SU-DHL-6 (cell line): ENCODE data around the gene FOXD3.

Experiments
- H2AFZ ChIP-seq: fragments of 200-600 bp; sonication (generic); 2 replicates; pipeline ENCODE4 v1.6.1; 2014; ENCODE audit warnings: low read depth, mild to moderate bottlenecking, moderate library complexity, mixed read lengths, antibody characterized with exemption, low read length; ENCODE audit not compliant: severe bottlenecking
- H3F3A ChIP-seq: fragments of 200-600 bp; shearing (Covaris generic); 2 replicates; pipeline ENCODE4 v1.6.0; 2016; ENCODE audit warnings: antibody characterized with exemption, mild to moderate bottlenecking; ENCODE audit not compliant: insufficient read depth
- H3K27ac ChIP-seq: fragments of 200-600 bp; sonication (generic); 2 replicates; pipeline ENCODE4 v1.5.1; 2016; ENCODE audit warnings: low read depth, mild to moderate bottlenecking, low read length, moderate library complexity, mixed read lengths
- H3K27me3 ChIP-seq: fragments of 200-600 bp; sonication (generic), shearing (Covaris generic); 2 replicates; pipeline ENCODE4 v1.6.0; 2014; ENCODE audit warnings: mild to moderate bottlenecking, low read length
- H3K36me3 ChIP-seq: fragments of 200-600 bp; sonication (generic); 2 replicates; pipeline ENCODE4 v1.6.1; 2014; ENCODE audit warnings: mild to moderate bottlenecking, low read length, mixed read lengths
- H3K4me2 ChIP-seq: fragments of 300-600, 200-600 bp; shearing (Covaris generic), sonication (generic); 2 replicates; pipeline ENCODE4 v1.6.0; 2014; ENCODE audit warnings: low read length, low read depth, mild to moderate bottlenecking; ENCODE audit not compliant: poor library complexity, severe bottlenecking
- H3K4me3 ChIP-seq: fragments of 200-600 bp; sonication (generic); 2 replicates; pipeline ENCODE4 v1.5.1; 2014; ENCODE audit warnings: antibody characterized with exemption, low read length, mild to moderate bottlenecking, mixed read lengths; ENCODE audit not compliant: insufficient read depth, poor library complexity, severe bottlenecking
- H3K79me2 ChIP-seq: fragments of 200-600 bp; sonication (generic); 2 replicates; pipeline ENCODE4 v1.6.1; 2014; ENCODE audit warnings: mild to moderate bottlenecking, low read length, moderate library complexity; ENCODE audit not compliant: insufficient read depth
- H3K9ac ChIP-seq: fragments of 200-600 bp; sonication (generic); 2 replicates; pipeline ENCODE4 v1.7.0; 2014; ENCODE audit warnings: mild to moderate bottlenecking, low read length
- H3K9me2 ChIP-seq: fragments of 200-600 bp; sonication (generic); replicated peaks from 2 replicates; pipeline ENCODE4 v1.6.1; 2014; ENCODE audit warnings: low read length; ENCODE audit not compliant: insufficient read depth
- H3K9me3 ChIP-seq: fragments of 200-600 bp; sonication (generic); 2 replicates; pipeline ENCODE4 v1.6.1; 2014; ENCODE audit warnings: low read length, mixed read lengths; ENCODE audit not compliant: insufficient read depth
- H4K20me1 ChIP-seq: fragments of 200-600 bp; sonication (generic); 2 replicates; pipeline ENCODE4 v1.6.1; 2014; ENCODE audit warnings: low read depth, mild to moderate bottlenecking, antibody characterized with exemption, low read length, moderate library complexity, mixed read lengths
- EZH2phosphoT487 ChIP-seq: fragments of 200-600 bp; sonication (generic), shearing (Covaris generic); conservative IDR thresholded peaks from 2 replicates; pipeline ENCODE4 v1.6.1; 2018; ENCODE audit warnings: mild to moderate bottlenecking, antibody characterized with exemption, low read length, moderate library complexity, mixed read lengths
- TF ChIP-seq, protein P1 (sequence below): fragments of 200-600 bp; sonication (generic); IDR thresholded peaks from one replicate; pipeline ENCODE4 v1.5.1; 2017; ENCODE audit warnings: antibody characterized with exemption, mild to moderate bottlenecking, low read length, moderate library complexity; ENCODE audit not compliant: insufficient read depth, poor library complexity, severe bottlenecking

FOXD3 gene

DNA sequence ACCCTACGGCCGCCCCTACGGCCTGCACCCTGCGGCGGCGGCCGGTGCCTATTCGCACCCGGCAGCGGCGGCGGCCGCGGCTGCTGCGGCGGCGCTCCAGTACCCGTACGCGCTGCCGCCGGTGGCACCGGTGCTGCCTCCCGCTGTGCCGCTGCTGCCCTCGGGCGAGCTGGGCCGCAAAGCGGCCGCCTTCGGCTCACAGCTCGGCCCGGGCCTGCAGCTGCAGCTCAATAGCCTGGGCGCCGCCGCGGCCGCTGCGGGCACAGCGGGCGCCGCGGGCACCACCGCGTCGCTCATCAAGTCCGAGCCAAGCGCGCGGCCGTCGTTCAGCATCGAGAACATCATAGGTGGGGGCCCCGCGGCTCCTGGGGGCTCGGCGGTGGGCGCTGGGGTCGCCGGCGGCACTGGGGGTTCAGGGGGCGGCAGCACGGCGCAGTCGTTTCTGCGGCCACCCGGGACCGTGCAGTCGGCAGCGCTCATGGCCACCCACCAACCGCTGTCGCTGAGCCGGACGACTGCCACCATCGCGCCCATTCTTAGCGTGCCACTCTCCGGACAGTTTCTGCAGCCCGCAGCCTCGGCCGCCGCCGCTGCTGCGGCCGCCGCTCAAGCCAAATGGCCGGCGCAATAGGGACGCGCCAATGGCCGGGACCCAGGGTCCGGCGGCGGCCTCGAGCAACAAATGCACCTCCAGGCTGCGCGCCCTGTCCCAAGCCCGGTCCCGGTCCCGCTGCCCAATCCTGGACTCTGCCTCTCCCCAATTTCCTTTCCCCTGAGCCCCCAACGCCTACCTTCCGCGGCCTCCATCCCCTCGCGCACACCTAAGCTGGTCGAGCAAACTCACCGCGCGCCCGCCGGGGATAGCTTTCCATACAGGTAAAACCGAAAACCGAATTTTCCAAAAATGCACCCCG, 1.8 kb downstream of the FOXD3 start:
- no peak overlapping the region for H3K9ac ChIP-seq

DNA sequence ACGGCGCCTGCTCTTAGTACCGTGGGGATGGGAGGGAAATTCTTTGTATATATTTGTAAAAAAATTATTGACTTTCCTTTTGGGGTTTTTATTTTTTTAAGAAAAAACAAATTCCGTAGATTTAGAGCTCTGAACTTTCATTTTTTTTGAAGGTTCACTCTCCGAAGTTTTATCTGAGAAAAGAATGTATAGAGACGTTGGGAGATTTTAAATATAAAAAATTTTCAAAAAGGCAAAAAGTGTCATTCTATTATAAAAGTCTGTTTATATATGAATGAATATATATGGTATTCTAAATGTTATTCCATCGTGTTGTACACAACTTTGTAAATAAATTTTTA, 2.4 kb downstream of the FOXD3 start:
- Histone ChIP-seq H4K20me1 (no peaks in the 10 kb centered on the region), H3K79me2 (no peaks in the 10 kb centered on the region), H3K4me2 (no peak overlapping the region), H3K4me3 (no peak overlapping the region), H3K9me2 (no peaks in the 10 kb centered on the region), H3K27ac (no peak overlapping the region), H3F3A (peaks cover 12% of the 10 kb centered on the region; the same call in 1 of the 2 replicates), H2AFZ (no peak overlapping the region), H3K9me3 (no peaks in the 10 kb centered on the region), H3K27me3 (no peaks in the 10 kb centered on the region), H3K36me3 (no peaks in the 10 kb centered on the region), H3K9ac (no peak overlapping the region)
- TF ChIP-seq EZH2phosphoT487: no peak
- TF ChIP-seq, protein P1, sequence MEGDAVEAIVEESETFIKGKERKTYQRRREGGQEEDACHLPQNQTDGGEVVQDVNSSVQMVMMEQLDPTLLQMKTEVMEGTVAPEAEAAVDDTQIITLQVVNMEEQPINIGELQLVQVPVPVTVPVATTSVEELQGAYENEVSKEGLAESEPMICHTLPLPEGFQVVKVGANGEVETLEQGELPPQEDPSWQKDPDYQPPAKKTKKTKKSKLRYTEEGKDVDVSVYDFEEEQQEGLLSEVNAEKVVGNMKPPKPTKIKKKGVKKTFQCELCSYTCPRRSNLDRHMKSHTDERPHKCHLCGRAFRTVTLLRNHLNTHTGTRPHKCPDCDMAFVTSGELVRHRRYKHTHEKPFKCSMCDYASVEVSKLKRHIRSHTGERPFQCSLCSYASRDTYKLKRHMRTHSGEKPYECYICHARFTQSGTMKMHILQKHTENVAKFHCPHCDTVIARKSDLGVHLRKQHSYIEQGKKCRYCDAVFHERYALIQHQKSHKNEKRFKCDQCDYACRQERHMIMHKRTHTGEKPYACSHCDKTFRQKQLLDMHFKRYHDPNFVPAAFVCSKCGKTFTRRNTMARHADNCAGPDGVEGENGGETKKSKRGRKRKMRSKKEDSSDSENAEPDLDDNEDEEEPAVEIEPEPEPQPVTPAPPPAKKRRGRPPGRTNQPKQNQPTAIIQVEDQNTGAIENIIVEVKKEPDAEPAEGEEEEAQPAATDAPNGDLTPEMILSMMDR: no peak

More for the DNA sequence above, 1.8 kb downstream of the FOXD3 start:
- no peaks in the 10 kb centered on the region for H3K27me3 ChIP-seq
- H3K36me3 ChIP-seq: no peaks in the 10 kb centered on the region
- no peaks in the 10 kb centered on the region for H3K79me2 ChIP-seq
- H3K27ac ChIP-seq: no peak overlapping the region
- H3K9me2 ChIP-seq: no peaks in the 10 kb centered on the region
- TF ChIP-seq EZH2phosphoT487: no peak
- TF ChIP-seq, protein P1: no peak
- H3K4me2 ChIP-seq: no peak overlapping the region
- peaks cover 12% of the 10 kb centered on the region; the same call in 1 of the 2 replicates for H3F3A ChIP-seq
- H3K4me3 ChIP-seq: no peak overlapping the region
- no peaks in the 10 kb centered on the region for H4K20me1 ChIP-seq
- H2AFZ ChIP-seq: no peak overlapping the region
- H3K9me3 ChIP-seq: no peaks in the 10 kb centered on the region

DNA sequence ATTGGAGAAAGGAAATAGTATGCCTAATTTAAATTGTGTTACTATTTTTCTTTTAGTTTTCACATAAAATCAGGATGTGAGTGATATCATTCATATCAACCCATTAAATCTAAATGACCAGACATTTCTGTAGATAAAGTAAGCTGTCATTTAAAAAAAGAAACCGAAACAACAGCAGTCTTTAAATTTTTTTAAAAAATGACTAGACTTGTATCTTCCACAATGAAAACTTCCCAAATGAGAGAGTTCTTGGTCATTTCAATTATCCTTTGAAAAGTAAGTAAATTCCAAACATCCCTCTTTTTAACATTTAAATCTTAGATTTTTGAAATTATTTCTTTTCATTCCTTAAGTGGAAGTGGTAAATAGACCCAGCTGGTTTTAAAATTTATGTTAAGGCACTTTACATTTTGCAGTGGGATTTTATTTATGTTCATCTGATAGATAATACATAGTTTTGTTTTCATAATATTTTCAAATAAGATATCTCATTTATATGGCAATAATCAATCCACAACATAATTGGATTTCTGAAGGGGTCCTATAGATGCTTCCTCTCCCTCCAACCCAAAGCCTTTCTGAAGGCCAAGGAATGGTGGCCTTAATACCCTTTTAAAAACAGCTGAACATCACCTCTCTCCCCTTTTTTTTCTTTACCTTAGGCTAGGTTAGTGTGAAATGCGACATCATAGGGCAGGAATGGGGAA, 3.1 kb downstream of the FOXD3 start:
- Histone ChIP-seq H2AFZ (no peak overlapping the region), H3K27me3 (no peaks in the 10 kb centered on the region), H3F3A (peaks cover 12% of the 10 kb centered on the region; the same call in 1 of the 2 replicates), H3K9ac (no peak overlapping the region), H3K9me2 (no peaks in the 10 kb centered on the region), H3K79me2 (no peaks in the 10 kb centered on the region), H3K4me3 (no peak overlapping the region), H4K20me1 (no peaks in the 10 kb centered on the region), H3K27ac (no peak overlapping the region), H3K36me3 (no peaks in the 10 kb centered on the region), H3K4me2 (no peak overlapping the region), H3K9me3 (no peaks in the 10 kb centered on the region)
- TF ChIP-seq, protein P1: no peak
- TF ChIP-seq EZH2phosphoT487: no peak
